Transverse colon (tissue), 4 donors: ENCODE measurements around the gene RHOF. TPM values are rescaled to one million over a fixed set of nuclear protein-coding genes. Genes with fewer than 3 reads are reported as not detected.

Experiments
- DNase-seq: peaks from one replicate; pipeline ENCODE4 v3.0.0-alpha.2; 2019
- H3K27ac ChIP-seq, 4 donors: fragments of 200-600 bp; sonication (generic); 2 replicates each; pipeline ENCODE4 v1.5.1; 2016 to 2018; ENCODE audit warnings: inconsistent platforms in 4 of 4
- H3K27me3 ChIP-seq: fragments of 200-600 bp; sonication (generic); 2 replicates; pipeline ENCODE4 v1.5.1; 2017; ENCODE audit warnings: inconsistent platforms
- H3K36me3 ChIP-seq, 4 donors: fragments of 200-600 bp; sonication (generic); 2 replicates each; pipeline ENCODE4 v1.5.1; 2017 to 2019; ENCODE audit warnings: inconsistent platforms in 4 of 4
- H3K4me1 ChIP-seq, 4 donors: fragments of 200-600 bp; sonication (generic); 2 replicates each; pipeline ENCODE4 v1.5.1; 2017 to 2020; ENCODE audit warnings: inconsistent platforms in 4 of 4
- H3K4me3 ChIP-seq, 4 donors: fragments of 200-600 bp; sonication (generic); 1 replicate in 1 of 4; 2 replicates in 3 of 4; pipeline versions ENCODE4 v1.5.1 to v1.6.1; 2017 to 2019; ENCODE audit warnings: inconsistent platforms in 4 of 4
- H3K9me3 ChIP-seq, 2 donors: fragments of 200-600 bp; sonication (generic); 2 replicates each; pipeline ENCODE4 v1.5.1; 2017 to 2019; ENCODE audit warnings: inconsistent platforms in 2 of 2
- EP300 ChIP-seq: sonication (generic); formaldehyde crosslinking; IDR thresholded peaks from one replicate; pipeline ENCODE4 v1.6.1; 2017; ENCODE audit warnings: antibody characterized with exemption, low read depth
- POLR2A ChIP-seq: fragments of 450-650 bp; IDR thresholded peaks from one replicate; pipeline ENCODE4 v1.6.1; 2016; ENCODE audit warnings: antibody characterized with exemption, mild to moderate bottlenecking, moderate library complexity
- POLR2AphosphoS5 ChIP-seq, 3 donors: sonication (generic); formaldehyde crosslinking; IDR thresholded peaks; one replicate each; pipeline ENCODE4 v1.6.1; 2016; ENCODE audit warnings: antibody characterized with exemption in 3 of 3
- WGBS, 2 donors: methylation state at CpG; one replicate each; pipeline ENCODE4 v1.1.5; 2018; ENCODE audit warnings: low coverage in 1 of 2; 5-methylcytosine and 5-hydroxymethylcytosine counted together
- in situ Hi-C, 4 donors: fragments of 200-750 bp; cut with MboI; loops; one replicate each; pipeline versions ENCODE4 v1.15.0 to v1.15.1; 2017; ENCODE audit warnings: low sequenced_read_pairs in 3 of 4, low pct_ligation_motif_present in 1 of 4, low pct_unique_long_range_greater_than_20kb in 1 of 4
- intact Hi-C: fragments of 100-400 bp; cut with DNase I; formaldehyde crosslinking; loops from one replicate; pipeline ENCODE4 v1.15.1; 2023; ENCODE audit warnings: low total_unique reads
- total RNA-seq, 4 donors: library from RNA; depleted of rRNA; stranded (reverse); fragments of >200 nt; gene quantifications; one replicate each; pipeline ENCODE4 v1.1.0, GENCODE V29; 2016
- TF ChIP-seq, protein P1 (sequence below), 5 experiments: fragments of 200-600 bp in 3 of 5; fragments of 450-650 bp in 2 of 5; sonication (generic) in 3 of 5; IDR thresholded peaks; 1 replicate in 2 of 5; 2 replicates in 3 of 5; pipeline ENCODE4 v1.5.1; 2016 to 2017; ENCODE audit warnings: antibody characterized with exemption in 5 of 5, inconsistent platforms in 3 of 5, mild to moderate bottlenecking in 2 of 5, moderate library complexity in 1 of 5

RHOF gene
- total RNA-seq, 4 donors from 2014 or later, result 14.9 to 251 (median 150) TPM

DNA sequence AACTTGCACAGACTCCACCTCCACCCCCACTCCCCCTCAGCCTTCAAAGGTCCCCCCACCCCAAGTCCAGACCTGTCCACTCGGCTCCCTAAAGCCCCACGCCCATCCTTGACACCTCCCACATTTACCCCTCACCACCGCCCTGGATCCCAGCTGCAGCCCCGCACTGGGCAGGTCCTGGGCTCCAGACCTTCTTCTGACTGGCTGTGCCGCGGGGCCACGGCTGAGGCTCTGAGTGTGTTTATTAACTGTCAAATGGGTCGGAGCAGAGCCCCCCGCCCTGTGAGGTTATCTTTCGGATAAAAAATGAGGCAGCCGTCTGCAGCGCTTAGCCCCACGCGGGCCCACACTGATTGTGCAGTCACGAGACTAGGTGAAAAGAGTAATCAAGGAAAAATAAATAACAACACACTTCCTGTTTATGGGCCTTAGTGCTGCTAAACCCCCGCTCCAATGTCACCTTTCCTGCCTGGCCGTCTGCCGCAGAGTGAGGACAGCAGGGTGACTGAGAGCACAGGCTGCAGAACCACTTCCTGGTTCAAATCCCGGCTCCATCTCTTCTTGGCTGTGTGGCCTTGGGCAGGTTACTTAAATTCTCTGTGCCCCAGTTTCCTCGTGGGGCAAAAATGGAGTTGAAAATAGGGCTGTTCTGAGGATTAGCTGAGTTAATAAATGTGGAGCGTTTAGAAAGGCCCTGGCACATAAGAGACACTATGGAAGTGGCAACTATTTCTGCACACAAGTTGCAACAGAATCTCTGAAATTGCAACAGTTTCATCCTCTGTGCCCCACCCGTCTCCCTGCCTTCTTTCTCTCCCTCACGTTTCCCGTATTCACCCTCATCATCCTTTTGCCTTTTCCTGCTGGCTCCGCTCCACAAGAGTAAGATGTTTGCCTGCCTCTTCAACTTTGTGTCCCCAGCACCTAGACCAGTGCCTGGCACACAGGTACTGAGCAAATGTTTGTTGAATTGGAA lies 19.7 kb upstream of the RHOF start:
- TF ChIP-seq, protein P1, sequence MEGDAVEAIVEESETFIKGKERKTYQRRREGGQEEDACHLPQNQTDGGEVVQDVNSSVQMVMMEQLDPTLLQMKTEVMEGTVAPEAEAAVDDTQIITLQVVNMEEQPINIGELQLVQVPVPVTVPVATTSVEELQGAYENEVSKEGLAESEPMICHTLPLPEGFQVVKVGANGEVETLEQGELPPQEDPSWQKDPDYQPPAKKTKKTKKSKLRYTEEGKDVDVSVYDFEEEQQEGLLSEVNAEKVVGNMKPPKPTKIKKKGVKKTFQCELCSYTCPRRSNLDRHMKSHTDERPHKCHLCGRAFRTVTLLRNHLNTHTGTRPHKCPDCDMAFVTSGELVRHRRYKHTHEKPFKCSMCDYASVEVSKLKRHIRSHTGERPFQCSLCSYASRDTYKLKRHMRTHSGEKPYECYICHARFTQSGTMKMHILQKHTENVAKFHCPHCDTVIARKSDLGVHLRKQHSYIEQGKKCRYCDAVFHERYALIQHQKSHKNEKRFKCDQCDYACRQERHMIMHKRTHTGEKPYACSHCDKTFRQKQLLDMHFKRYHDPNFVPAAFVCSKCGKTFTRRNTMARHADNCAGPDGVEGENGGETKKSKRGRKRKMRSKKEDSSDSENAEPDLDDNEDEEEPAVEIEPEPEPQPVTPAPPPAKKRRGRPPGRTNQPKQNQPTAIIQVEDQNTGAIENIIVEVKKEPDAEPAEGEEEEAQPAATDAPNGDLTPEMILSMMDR (IDR thresholded peaks at IDR 0.05), result no peak
- TF ChIP-seq POLR2AphosphoS5 (IDR thresholded peaks at IDR 0.05), result no peak
- TF ChIP-seq POLR2A, result no peak
- TF ChIP-seq EP300, result no peak
- in situ Hi-C loops, result no loop called here
- H3K27ac ChIP-seq, result peak overlapping the region; percentile 80 to 86 (median 83)
- H3K4me3 ChIP-seq, result peak overlapping the region in 3 of 4 donors; percentile 50 to 68 (median 51)
- intact Hi-C loops, result loop anchor here (2.0 kb wide), 1 partner anchor 18 kb away; no protein-coding TSS in a partner anchor
- H3K4me1 ChIP-seq, result peaks cover 27 to 37% (median 33%) of the 10 kb centered on the region in 4 donors
- H3K27me3 ChIP-seq, result no peaks in the 10 kb centered on the region
- no peaks in the 10 kb centered on the region for H3K9me3 ChIP-seq
- peaks cover 0 to 52% (median 26%) of the 10 kb centered on the region in 4 donors for H3K36me3 ChIP-seq
- WGBS, 2 donors, result 39 to 41% methylated on average over 5 to 25 of the region's 25 CpGs
- no peak for DNase-seq

- in situ Hi-C loops (no loop called here), intact Hi-C loops (loop anchor here (2.0 kb wide), 1 partner anchor 18 kb away; no protein-coding TSS in a partner anchor)
- WGBS, 2 donors, result 7% methylated on average over 26 of the region's 26 CpGs; no CpG with 5 or more reads in 1 of the 2 donors
- Histone ChIP-seq H3K4me1 (peaks cover 27 to 42% (median 33%) of the 10 kb centered on the region in 4 donors), H3K27ac (peak overlapping the region; percentile 80 to 86 (median 83)), H3K27me3 (no peaks in the 10 kb centered on the region), H3K36me3 (peaks cover 0 to 44% (median 18%) of the 10 kb centered on the region in 4 donors), H3K9me3 (no peaks in the 10 kb centered on the region), H3K4me3 (peak overlapping the region; percentile 46 to 68 (median 50))
- TF ChIP-seq POLR2A, result no peak
- TF ChIP-seq, protein P1 (IDR thresholded peaks at IDR 0.05), result peak in 4 of 5 experiments; percentile 21 to 74 (median 36)
- TF ChIP-seq POLR2AphosphoS5 (IDR thresholded peaks at IDR 0.05), result peak in 1 of 3 donors; percentile 9
- DNase-seq, result peak; percentile 83
Measured at GRCh38 chr12:121812320-121812871, 18.9 kb upstream of the RHOF start.

DNA sequence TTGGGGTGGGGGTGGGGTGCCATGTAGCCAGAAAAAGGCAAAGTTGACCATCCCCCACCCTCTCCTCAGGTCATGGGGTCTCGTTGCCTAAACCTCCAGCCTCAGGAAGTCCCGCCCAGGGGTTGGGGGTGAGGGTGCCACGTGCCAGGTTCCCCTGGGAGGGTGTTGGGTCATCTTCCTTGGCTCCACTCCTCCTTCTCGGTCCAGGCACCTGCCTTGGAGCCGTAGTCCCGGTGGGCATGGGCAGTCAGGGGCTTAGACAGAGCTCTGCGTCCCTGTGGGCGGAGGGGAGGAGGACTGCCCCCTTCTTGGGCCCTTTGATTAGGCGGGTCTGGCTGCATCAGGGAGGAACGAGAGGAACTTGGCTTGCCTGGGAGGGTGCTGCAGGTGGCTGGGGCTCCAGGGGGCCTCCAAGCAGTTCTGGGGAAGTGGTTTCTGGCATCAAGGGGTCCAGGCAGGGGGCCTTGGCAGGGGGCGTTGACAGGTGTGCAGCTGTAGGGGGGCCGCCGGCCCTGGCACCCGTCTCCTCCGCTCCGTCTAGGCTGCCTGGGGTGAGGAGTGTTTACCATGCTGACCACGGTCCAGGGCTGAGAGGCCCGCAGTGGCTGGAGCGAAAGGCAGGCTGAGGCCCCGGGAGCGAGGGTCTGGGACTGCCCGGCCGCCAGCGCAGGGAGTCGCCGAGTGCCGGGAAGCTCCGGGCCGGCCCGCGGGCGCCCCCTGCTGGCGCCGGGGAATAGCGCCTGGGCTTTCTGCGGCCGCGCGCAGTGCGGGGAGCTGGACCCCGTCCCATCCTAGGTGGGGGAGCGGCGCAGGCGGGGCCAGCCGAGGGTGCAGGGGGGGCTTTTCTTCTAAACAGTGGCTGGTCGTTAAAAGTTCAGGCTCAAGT lies 18.2 kb upstream of the RHOF start:
- in situ Hi-C loops, result no loop called here
- H3K36me3 ChIP-seq, result peaks cover 0 to 37% (median 12%) of the 10 kb centered on the region in 4 donors
- DNase-seq, result peak; percentile 77
- H3K27ac ChIP-seq, result peak overlapping the region; percentile 80 to 86 (median 83)
- intact Hi-C loops, result loop anchor here (2.0 kb wide), 1 partner anchor 17 kb away; no protein-coding TSS in a partner anchor
- H3K27me3 ChIP-seq, result no peaks in the 10 kb centered on the region
- peaks cover 31 to 49% (median 39%) of the 10 kb centered on the region in 4 donors for H3K4me1 ChIP-seq
- TF ChIP-seq POLR2A (peak; percentile 20), EP300 (no peak), POLR2AphosphoS5 (IDR thresholded peaks at IDR 0.05) (no peak)
- TF ChIP-seq, protein P1 (IDR thresholded peaks at IDR 0.05), result peak; percentile 98 to 100 (median 99)
- no peaks in the 10 kb centered on the region for H3K9me3 ChIP-seq
- 14% methylated on average over 19 of the region's 46 CpGs; no CpG with 5 or more reads in 1 of the 2 donors for WGBS, 2 donors
- H3K4me3 ChIP-seq, result peak overlapping the region; percentile 46 to 68 (median 50)
